ENCODE measurements around the gene SKA2.
"Not testable (repeated sequence)": the region's sequence is repeated elsewhere in the genome, so short reads cannot be mapped to it uniquely, and the experiment has no call there.

Gene SKA2

DNA sequence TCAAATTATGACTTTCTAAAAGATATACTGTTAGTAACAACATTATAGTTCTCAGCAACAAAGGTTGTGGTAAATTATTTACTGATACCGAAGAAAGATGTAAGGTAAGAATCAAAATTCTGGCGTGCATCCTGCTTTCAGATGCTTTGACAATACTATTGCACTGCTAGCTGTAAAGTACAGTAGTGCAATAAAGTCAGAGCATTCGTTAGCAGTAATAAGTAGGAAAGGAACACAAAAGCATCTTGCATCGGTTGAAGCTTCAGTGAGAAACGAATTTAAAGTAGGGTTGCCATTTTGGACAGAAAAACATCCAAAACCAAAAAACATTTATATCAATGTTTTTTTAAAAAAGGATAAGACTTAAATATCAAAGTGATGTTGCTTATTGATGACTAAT, 4.0 kb downstream of the SKA2 start:
- DNase-seq = no peak

GRCh38 chr17:59149841-59150511, 5.0 kb downstream of the SKA2 start:
- DNase-seq = no peak

DNA sequence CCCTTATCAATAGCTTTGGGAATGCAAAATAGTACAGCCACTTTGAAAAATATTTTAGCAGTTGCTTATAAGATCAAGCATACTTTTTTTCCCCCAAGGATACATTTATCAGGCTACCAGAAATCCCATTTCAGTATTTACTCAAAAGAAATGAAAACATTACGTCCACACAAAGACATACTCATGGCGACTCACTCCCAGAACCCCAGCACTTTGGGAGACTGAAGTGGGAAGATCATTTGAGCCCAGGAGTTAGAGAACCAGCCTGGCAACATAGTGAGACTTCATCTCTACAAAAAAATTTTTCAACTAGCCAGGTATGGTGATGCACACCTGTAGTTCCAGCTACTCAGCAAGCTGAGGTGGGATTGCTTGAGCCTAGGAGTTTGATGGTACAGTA, 5.9 kb downstream of the SKA2 start:
- DNase-seq = no peak

- DNase-seq = no peak
These were observed 9.4 kb downstream of the SKA2 start for GRCh38 chr17:59145571-59146096.

- DNase-seq = no peak
These were observed 13.1 kb downstream of the SKA2 start for GRCh38 chr17:59141860-59142259.

- no peak for DNase-seq
These were observed 15.0 kb downstream of the SKA2 start for GRCh38 chr17:59139939-59140338.

DNA sequence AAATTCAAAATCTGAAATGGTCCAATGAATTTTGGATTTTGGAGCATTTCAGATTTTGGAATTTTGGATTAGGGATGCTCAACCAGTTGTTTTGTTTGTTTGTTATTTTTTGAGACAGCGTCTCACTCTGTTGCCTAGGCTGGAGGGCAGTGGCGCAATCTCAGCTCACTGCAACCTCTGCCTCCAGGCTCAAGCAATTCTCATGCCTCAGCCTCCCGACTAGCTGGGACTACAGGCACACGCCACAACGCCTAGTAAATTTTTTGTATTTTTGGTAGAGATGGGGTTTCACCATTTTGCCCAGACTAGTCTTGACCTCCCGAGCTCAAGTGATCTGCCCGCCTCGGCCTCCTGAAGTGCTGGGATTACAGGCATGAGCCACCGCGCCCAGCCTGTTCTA, 16.6 kb downstream of the SKA2 start:
- DNase-seq = not testable (repeated sequence)

GRCh38 chr17:59131131-59131530, 23.9 kb downstream of the SKA2 start:
- DNase-seq = no peak

DNA sequence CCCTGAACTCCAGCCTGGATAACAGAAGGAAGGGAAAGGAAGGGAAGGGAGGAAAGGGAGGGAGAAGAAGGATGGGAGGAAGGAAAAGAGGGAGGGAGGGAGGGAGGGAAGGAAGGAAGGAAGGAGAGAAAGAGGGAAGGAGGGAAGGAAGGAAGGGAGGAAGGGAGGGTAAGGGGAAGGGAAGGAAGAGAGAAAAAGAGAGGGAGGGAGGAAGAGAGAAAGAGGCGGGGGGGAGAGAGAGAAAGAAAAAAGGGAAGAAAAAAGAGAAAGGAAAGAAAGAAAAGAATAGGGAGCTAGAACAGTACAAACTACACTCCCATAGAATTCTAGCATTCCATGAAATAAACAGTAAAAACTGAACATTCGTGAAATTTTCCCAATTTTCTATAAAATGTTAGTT, 25.2 kb downstream of the SKA2 start:
- no peak for DNase-seq

GRCh38 chr17:59126809-59127417, 28.1 kb downstream of the SKA2 start:
- no peak for DNase-seq

GRCh38 chr17:59124665-59125064, 30.3 kb downstream of the SKA2 start:
- no peak for DNase-seq

GRCh38 chr17:59121901-59122480, 33.0 kb downstream of the SKA2 start:
- no peak for DNase-seq

- no peak for DNase-seq
These were observed 39.5 kb downstream of the SKA2 start for GRCh38 chr17:59115474-59115873.

- no peak for DNase-seq
These were observed 43.4 kb downstream of the SKA2 start for GRCh38 chr17:59111539-59111938.

GRCh38 chr17:59110973-59111372, 44.0 kb downstream of the SKA2 start:
- no peak for DNase-seq

DNA sequence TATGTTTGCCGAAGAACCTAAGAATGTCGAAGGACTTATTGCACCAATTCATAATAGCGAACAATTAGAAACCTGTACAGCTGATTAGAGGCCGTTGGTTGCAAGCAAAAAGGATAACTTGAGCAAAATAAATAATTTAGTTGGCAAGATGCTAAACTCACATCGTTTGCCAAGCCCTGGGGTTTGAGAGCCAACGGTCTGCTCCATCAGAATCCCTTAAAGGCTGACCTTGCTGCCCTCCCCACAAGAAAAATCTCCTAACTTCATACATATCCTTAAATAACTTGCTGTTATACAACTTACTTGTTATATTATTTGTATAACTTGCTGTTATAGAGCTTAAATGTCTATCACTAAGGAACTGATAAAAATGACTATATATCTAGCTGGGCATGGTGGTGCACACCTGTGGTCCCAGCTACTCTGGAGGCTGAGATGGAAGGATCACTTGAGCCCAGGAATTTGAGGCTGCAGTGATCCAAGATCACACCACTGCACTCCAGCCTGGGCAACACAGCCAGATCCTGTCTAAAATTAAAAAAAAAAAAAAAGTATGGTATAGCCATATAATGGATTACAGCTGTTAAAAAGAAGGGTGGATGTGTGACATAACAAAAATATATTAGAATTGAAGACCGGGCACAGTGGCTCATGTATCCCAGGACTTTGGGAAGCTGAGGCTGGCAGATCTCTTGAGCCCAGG, 46.4 kb downstream of the SKA2 start:
- no peak for DNase-seq

DNA sequence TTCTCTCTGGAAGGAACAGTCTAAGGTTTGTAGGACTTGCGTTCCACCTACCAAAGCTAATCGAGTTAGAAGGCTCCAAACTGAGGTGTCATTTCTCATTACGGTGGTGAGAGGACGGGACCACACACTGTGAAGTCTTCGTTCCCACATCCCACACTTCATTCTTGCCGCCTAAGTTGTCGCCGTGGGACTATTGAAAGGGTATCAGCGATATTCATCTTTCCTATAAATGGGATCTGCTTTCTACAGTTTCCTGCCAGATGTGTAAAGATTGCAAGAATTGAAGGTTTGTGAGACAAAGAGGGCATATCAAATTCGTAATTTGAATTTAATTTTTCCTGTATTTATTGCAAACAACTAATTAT, 47.7 kb downstream of the SKA2 start:
- no peak for DNase-seq

DNA sequence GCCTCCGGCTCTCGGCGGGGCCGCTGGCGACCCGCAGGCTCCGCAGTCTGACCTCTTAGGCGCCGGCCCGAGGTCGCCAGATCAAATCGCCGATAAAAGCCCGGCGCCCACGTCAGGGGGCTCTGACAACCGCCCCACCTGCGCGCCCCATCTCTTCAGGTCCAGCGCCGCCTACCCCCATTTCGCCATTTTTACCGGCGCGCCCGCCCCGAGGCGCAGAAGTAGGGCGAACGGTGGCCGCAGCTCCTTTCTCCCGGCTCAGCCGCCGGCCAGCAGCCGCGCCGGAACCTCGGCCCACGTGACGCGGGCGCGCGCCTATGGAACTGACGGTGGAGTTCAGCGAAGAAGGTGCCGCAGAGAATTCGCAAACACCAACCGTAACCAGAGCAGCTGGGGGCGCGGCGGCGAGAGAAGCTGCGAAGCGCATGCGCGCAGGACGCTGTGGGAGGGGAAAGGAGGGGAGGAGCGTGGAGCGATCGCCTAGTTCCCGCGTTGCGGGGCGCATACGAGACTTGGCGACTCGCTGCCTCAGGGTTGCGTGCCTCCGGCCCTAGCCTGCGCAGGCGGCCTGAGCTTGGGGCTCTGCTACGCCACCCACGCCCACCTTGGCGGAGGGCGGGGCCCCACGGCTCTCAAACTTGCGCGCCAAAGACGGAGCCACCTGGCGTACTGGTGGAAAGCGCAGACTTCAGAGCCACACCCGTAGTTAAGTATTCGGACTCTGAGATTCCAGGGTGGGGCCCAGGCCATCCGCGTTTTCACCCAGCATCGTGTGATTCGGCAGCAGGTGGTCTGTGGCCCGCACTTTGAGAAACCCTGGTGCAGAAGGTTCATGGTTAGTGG, 48.3 kb downstream of the SKA2 start, which contains the start of gene TRIM37:
TSS of gene TRIM37 (minus strand) at position 418 of the 843 bp plus-strand sequence. CDS start 419 bp downstream, outside the sequence.
- peak; percentile 100 for DNase-seq

DNA sequence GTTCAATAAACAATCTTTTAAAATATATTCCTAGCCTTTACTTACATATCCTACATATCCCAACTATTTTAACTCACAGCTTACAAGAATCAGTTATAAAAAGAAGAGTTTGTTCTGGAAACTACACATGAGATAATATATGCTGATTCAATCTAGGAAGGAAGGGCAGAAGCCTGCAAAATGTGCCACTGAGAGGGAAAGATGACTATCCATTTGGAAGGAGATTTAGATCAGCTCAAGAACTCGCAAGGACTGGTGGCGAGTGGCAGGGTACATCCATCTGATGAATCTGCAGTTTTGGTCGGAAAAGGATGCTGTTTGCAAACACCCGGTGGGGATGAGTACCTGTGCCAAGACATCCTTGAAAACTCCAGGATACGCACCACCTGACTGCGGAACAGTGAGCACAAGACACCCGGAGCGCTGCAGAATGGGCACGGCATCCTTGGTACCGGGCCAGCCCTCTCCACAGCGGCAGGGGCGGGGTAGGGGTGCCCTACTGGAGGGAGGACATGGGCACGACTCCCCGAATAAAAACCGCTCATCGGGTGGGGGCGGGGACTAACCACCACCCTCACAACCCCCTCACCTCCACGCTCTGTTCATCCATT, 49.0 kb downstream of the SKA2 start:
- DNase-seq = peak; percentile 91

DNA sequence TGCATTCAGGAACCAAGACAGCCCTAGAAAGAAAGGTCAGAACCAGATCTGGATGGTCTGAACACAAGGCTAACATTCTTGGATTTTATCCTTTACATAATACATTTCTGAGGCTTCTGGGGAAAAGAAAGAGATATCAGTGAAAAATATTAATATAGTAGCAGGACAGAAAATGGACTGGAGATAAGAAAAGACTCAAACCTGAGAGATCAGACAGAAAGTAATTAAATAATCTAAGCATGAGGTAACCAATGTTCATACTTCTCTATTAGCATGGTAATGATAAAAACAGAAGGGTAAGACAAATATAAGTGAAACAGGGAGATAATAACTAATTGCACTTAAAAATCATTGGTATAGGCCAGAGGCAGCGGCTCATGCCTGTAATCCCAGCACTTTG, 53.8 kb downstream of the SKA2 start:
- DNase-seq = no peak

GRCh38 chr17:59097876-59098275, 57.1 kb downstream of the SKA2 start:
- no peak for DNase-seq

GRCh38 chr17:59094861-59095530, 60.0 kb downstream of the SKA2 start:
- DNase-seq = no peak
